HG02798 (cell line): ENCODE data around the gene RTL1.

Source experiments
- ATAC-seq: cut with Tn5 transposase; IDR thresholded peaks from one replicate; pipeline ENCODE4 v1.9.1; 2021; ENCODE audit warnings: mild to moderate bottlenecking; ENCODE audit not compliant: unreplicated experiment, poor library complexity

Gene RTL1

DNA sequence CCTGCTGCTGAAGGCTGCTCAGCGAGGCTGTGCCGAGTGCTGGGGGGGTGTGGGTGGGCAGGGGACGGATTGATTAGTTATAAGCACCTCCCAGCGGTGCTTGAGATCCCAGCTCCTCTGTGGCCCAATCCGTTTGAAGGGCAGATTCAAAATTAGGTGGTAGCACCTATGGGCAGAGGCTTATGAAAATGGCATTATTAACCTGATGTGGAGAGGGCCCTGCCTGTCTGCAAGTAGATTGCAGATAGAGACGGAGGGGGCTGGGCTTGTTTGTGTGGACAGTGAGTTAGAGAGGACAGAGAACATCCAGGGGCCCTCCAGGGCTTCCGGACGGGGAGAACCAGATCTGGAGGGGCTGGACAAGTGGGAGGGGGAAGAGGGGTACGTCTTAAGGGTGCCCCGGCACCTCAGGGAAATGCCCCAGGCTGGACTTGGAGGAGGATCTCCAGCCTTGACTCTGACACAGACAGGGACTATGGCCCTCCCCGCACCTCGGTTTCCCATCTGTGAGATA lies at the start of gene RTL1:
TSS of gene RTL1 (minus strand) at position 51 of the 514 bp plus-strand sequence. CDS start 18,934 bp downstream, outside the sequence.
- ATAC-seq = no peak

DNA sequence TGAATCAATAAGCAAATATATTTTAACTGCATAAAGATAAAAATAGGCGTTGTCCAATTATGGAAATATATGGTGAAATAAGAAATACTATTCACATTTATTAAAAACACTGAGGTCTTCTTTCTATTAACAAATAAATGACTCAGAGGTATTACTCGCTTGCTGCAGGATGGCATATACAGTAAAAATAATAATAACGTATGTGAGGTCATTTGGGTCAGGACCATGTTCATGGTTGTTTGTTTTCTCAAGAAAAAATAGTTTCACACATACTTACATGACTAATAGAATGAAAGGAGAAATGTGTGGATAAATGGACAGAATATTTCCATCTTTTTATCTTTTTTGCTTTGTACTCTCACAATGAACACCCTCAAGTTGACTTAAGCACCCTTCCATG lies 46.5 kb upstream of the RTL1 start:
- no peak for ATAC-seq

GRCh38 chr14:100944052-100944451 lies 40.5 kb upstream of the RTL1 start:
- ATAC-seq = no peak

- ATAC-seq = no peak
Observed at GRCh38 chr14:100930270-100930669, 26.7 kb upstream of the RTL1 start.

GRCh38 chr14:100915560-100915959 lies 12.0 kb upstream of the RTL1 start:
- no peak for ATAC-seq

DNA sequence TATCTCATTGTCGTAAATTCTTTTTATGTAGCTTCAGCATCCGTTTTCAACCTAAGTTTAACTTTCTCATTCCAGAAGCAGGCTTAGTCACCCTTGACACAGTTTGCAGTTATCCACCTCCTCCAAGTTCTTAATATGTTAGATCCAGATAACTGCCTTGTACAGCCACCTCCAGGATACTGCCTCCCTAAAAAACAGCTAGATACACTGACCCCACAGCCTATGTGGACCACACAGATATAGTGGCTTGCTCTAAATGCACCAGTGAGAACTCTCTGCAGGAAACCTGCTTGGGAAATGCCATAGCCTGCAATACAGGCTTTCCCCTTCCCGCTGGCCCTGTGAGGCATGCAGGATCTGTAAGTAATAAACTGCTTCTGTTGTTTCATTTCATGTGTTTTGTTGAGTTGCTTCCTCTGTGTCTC lies 11.1 kb upstream of the RTL1 start:
- ATAC-seq = no peak

DNA sequence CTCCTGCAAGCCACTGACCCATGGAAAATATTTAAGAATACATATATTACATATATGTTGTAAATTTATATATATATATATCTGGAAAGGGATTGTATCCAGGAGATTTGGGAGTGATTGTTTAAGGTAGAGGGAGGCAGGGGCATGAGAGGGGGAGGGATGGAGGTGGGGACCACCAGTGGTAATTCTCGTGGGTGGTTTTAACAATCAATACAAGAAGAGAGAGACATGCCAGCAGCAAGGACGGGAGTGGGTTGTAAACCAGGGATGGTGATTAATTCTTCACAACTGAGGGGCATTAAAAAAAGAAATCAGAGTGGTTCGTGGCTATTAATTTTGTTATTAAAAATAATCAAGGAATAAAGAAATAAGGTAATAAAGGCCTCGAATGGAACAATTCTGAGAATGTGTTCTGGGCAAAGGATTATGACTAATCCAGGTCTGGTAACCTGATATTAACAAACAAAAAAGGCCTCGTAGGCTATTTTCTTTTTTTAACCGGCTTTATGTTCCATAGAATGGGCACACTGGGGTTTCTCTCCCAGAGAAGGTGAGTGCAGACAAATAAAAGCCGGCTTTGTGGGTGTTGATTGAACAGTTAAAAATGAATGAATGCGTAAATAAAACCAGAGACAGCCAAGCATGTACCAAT lies 8.3 kb upstream of the RTL1 start:
- no peak for ATAC-seq

- no peak for ATAC-seq
Observed at GRCh38 chr14:100910888-100911664, 7.6 kb upstream of the RTL1 start.

- ATAC-seq = no peak
Observed at GRCh38 chr14:100909439-100909838, 5.9 kb upstream of the RTL1 start.

DNA sequence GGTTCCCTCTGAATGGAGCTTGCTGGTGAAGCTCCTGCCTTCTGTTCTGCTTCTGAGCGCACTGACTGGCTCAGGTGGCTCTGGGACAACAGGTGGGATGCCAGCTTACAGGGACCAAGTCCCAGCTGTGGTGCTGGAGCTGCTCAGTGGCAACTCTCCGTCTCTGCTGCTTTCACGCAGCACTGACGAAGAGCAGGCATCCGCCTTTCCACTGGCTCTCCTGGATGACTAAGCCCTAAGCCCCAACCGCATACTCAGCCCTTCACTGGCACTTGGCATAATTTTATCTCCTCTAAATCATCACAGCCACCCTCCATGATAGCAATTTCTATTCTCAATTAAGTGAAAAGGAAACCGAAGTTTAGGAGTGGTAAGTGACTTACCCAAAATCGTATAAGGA lies 3.7 kb upstream of the RTL1 start:
- no peak for ATAC-seq

DNA sequence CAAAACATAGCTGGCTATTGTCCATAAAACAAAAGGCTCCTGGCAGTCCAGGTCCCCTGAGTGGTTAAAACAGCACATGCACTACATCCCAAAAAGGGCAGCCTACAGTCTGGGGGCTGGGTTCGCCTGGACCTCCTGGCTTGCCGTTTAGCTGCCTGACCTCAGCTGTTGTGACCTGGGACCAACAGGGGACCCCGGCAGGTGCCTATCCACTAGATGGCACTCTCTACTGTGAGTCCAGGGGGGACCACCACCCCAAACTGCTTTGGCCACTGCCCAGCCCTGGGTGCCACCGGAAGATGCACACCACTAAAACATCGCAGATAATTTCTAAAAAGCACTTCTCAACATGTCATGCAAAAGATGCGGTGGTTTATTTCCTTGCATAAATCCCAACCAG lies 2.9 kb upstream of the RTL1 start:
- no peak for ATAC-seq

DNA sequence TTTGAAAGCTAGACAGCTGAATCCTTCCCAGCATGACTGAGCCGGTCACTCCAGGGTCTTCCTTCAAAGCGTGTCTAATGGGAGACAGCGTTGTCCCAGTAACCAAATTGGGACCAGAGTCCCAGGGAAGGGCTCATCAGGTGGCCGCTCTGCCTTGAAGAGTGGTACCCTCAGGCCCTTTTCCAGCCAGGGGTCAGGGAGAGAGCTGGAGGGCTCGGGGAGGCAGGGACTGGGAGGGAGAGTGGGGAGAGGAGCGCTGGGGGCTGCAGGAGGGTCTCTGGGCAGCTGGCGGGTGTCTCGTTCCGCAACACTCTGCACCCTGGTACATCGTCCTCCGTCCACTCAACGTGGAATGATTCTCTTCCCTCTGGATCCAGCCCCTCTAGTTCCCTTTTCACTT lies 1.6 kb upstream of the RTL1 start:
- ATAC-seq = no peak

GRCh38 chr14:100904307-100905087 lies 975 bp upstream of the RTL1 start:
- no peak for ATAC-seq

- ATAC-seq = no peak
Observed at GRCh38 chr14:100903134-100903468, 421 bp downstream of the RTL1 start.

GRCh38 chr14:100902295-100903133 lies 1.0 kb downstream of the RTL1 start:
- no peak for ATAC-seq

- no peak for ATAC-seq
Observed at GRCh38 chr14:100901391-100902183, 1.9 kb downstream of the RTL1 start.

DNA sequence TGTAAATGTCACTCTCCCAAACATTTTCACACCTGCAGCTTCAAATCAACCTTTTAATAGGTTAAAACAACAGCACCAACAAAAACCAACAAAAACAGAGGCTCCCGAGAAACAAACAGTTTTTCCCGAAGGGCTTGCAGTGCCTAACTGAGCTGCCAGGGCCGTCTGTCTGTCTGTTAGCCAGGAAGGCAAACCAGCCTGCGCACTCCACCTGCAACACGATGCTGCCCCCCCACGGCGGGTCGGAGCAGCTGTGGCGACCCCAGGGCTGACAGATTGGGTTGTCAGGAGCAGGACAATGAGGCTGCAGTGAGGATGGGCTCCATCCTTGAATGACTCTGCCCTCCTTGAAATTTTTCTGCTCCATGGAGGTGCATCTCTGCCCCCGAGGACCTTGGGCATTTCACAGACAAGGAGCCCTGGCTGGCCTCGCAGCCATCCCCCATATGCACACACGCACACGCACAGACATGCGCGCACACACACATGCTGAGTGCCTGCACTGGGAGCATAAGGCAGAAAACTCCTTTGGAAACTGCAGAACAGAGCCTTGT lies 2.6 kb downstream of the RTL1 start:
- no peak for ATAC-seq

DNA sequence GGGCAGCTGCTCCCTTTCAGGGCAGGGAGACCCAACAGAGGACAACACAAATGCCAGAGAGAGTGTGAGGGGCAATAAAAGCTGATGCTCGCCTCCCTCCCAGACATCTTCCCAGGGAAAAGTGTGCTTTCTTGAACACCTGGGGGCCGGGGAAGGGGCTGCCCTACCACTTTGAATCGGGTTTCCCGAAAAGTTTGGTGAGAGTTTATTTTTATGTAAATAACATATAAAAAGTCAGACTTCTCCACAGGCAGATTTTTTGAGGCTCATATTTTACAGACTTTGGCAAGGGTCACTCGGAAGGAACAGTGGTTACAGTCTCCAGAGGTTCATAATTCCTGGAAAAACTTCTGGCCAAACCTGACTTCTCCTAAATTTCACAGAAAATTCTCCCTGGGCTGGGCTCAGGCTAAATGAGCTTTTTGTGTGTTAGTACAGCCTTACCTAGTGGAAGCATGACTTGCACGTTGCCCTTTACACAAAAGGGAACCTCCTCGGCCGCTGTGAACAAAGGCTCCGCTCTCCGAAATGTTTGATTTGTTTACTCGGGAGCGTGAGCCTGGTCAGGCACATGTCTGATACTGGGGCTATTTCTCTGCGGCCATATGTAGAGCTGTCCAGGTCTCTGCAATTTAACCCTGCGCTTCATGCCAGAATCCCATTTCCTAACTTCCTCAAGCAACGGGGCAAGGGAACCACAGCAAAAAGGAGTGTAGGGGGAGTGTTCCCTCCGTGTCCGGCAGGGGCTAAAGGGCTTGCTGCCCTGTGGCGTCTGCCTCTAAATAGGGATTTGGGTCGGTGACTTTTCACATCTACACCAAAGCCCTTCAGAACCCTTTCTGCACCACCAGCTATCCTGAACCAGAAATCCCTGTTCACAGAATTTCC lies 3.4 kb downstream of the RTL1 start:
- no peak for ATAC-seq
